ENCODE measurements around the gene RPN2. TPM values are rescaled to one million over a fixed set of nuclear protein-coding genes. Genes with fewer than 3 reads are reported as not detected.

The RPN2 gene
- total RNA-seq, 1 experiment from 2014 or later: 222 TPM

DNA sequence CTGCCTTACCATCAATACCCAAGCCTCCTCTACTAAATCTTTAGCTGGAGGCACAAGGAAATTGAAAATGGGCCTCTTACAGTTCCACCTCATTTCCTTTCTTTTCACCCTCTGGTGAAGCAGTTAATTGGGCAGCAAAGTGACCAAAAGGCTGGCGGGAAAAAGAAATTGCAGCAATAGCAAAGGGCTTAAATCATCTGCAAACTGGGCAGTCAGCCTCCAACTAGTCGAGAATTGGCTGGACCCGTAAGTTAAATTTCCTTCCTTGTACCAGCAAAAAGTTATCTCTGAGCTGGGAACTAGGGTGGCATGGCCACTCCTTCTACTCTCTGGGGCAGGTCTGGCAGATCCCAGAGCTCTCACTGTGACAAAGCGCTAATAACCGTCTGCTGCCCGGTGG lies 49.0 kb downstream of the RPN2 start:
- intact Hi-C loops (cut with micrococcal nuclease; ENCODE audit: unreplicated experiment): no loop called here
- TF ChIP-seq, protein P1, sequence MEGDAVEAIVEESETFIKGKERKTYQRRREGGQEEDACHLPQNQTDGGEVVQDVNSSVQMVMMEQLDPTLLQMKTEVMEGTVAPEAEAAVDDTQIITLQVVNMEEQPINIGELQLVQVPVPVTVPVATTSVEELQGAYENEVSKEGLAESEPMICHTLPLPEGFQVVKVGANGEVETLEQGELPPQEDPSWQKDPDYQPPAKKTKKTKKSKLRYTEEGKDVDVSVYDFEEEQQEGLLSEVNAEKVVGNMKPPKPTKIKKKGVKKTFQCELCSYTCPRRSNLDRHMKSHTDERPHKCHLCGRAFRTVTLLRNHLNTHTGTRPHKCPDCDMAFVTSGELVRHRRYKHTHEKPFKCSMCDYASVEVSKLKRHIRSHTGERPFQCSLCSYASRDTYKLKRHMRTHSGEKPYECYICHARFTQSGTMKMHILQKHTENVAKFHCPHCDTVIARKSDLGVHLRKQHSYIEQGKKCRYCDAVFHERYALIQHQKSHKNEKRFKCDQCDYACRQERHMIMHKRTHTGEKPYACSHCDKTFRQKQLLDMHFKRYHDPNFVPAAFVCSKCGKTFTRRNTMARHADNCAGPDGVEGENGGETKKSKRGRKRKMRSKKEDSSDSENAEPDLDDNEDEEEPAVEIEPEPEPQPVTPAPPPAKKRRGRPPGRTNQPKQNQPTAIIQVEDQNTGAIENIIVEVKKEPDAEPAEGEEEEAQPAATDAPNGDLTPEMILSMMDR (conservative IDR thresholded peaks at IDR 0.05; ENCODE audit: low read depth, low read length): no peak
- TF ChIP-seq EZH2 (IDR thresholded peaks at IDR 0.05; ENCODE audit: borderline replicate concordance, low read depth, low read length, poor library complexity, severe bottlenecking): no peak
- ChIA-PET POLR2A (ENCODE audit: low non-redundant PET) (no interaction called here), CTCF (no interaction called here)
- H3K27me3 ChIP-seq (replicated peaks; ENCODE audit: insufficient read depth, low read depth, low read length, poor library complexity): no peaks in the 10 kb centered on the region
- H3K4me3 ChIP-seq (ENCODE audit: low read depth, low read length, poor library complexity, severe bottlenecking): no peak overlapping the region
- no peaks in the 10 kb centered on the region for H3K9me3 ChIP-seq (ENCODE audit: low read depth, low read length, poor library complexity, severe bottlenecking)
- no peaks in the 10 kb centered on the region for H3K4me1 ChIP-seq (ENCODE audit: insufficient read depth, low read length, poor library complexity, severe bottlenecking)
- peaks cover 99% of the 10 kb centered on the region for H3K36me3 ChIP-seq (ENCODE audit: insufficient read depth, low read length, poor library complexity, severe bottlenecking)
- BruUV-seq (replicated peaks): no TSS peak
- DNase-seq (ENCODE audit: low spot score): no peak
- H3K27ac ChIP-seq (ENCODE audit: low read depth, low read length, poor library complexity, severe bottlenecking): no peak overlapping the region

DNA sequence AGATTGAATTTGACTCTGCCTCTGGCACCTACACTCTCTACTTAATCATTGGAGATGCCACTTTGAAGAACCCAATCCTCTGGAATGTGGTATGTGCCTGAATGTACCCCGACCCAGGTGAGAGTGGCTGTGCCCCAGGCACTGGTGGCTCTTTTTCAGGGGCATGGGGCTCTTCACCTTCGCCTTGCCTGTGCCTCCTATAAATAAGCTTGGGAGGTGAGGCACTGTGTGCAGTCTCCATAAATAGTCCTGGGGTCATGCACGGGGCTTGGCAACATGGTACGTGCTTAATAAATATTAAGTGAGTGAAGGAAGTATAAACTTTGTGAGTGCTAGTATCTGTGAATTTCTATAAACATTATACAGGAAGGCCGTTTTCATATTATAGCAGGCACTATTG lies 49.5 kb downstream of the RPN2 start:
- Histone ChIP-seq H3K4me3 (ENCODE audit: low read depth, low read length, poor library complexity, severe bottlenecking) (no peak overlapping the region), H3K4me1 (ENCODE audit: insufficient read depth, low read length, poor library complexity, severe bottlenecking) (no peaks in the 10 kb centered on the region), H3K9me3 (ENCODE audit: low read depth, low read length, poor library complexity, severe bottlenecking) (no peaks in the 10 kb centered on the region), H3K36me3 (ENCODE audit: insufficient read depth, low read length, poor library complexity, severe bottlenecking) (peaks cover 99% of the 10 kb centered on the region), H3K27ac (ENCODE audit: low read depth, low read length, poor library complexity, severe bottlenecking) (no peak overlapping the region), H3K27me3 (replicated peaks; ENCODE audit: insufficient read depth, low read depth, low read length, poor library complexity) (no peaks in the 10 kb centered on the region)
- TF ChIP-seq EZH2 (IDR thresholded peaks at IDR 0.05; ENCODE audit: borderline replicate concordance, low read depth, low read length, poor library complexity, severe bottlenecking): no peak
- TF ChIP-seq, protein P1 (conservative IDR thresholded peaks at IDR 0.05; ENCODE audit: low read depth, low read length): no peak
- ChIA-PET CTCF (no interaction called here), POLR2A (ENCODE audit: low non-redundant PET) (no interaction called here)
- no TSS peak for BruUV-seq (replicated peaks)
- intact Hi-C loops (cut with micrococcal nuclease; ENCODE audit: unreplicated experiment): no loop called here
- no peak for DNase-seq (ENCODE audit: low spot score)

GRCh38 chr20:37229357-37229756 lies 50.2 kb downstream of the RPN2 start:
- BruUV-seq (replicated peaks): no TSS peak
- no peaks in the 10 kb centered on the region for H3K27me3 ChIP-seq (replicated peaks; ENCODE audit: insufficient read depth, low read depth, low read length, poor library complexity)
- H3K27ac ChIP-seq (ENCODE audit: low read depth, low read length, poor library complexity, severe bottlenecking): no peak overlapping the region
- no peak for DNase-seq (ENCODE audit: low spot score)
- ChIA-PET CTCF (interaction anchor here (0.6 kb wide), 1 partner anchor 136 kb away, joined by 3 read pairs; no protein-coding TSS in a partner anchor), POLR2A (ENCODE audit: low non-redundant PET) (no interaction called here)
- intact Hi-C loops (cut with micrococcal nuclease; ENCODE audit: unreplicated experiment): no loop called here
- TF ChIP-seq EZH2 (IDR thresholded peaks at IDR 0.05; ENCODE audit: borderline replicate concordance, low read depth, low read length, poor library complexity, severe bottlenecking): no peak
- TF ChIP-seq, protein P1 (conservative IDR thresholded peaks at IDR 0.05; ENCODE audit: low read depth, low read length): no peak
- H3K9me3 ChIP-seq (ENCODE audit: low read depth, low read length, poor library complexity, severe bottlenecking): no peaks in the 10 kb centered on the region
- peaks cover 99% of the 10 kb centered on the region for H3K36me3 ChIP-seq (ENCODE audit: insufficient read depth, low read length, poor library complexity, severe bottlenecking)
- no peaks in the 10 kb centered on the region for H3K4me1 ChIP-seq (ENCODE audit: insufficient read depth, low read length, poor library complexity, severe bottlenecking)
- H3K4me3 ChIP-seq (ENCODE audit: low read depth, low read length, poor library complexity, severe bottlenecking): no peak overlapping the region
